Activated CD8-positive, alpha-beta memory T cell treated with anti-CD3 and anti-CD28 coated beads, Interleukin-2, amount 50 U/mL, for 48 hours (primary cell): ENCODE results near the gene MRFAP1L1.
A peak's percentile ranks its signal among the peaks of the same experiment; 100 is the strongest.
"Not testable (repeated sequence)": the region's sequence is repeated elsewhere in the genome, so short reads cannot be mapped to it uniquely, and the experiment has no call there.

ENCODE experiments used
- DNase-seq: peaks from one replicate; pipeline ENCODE4 v3.0.0-alpha.2; 2020

MRFAP1L1 gene

DNA sequence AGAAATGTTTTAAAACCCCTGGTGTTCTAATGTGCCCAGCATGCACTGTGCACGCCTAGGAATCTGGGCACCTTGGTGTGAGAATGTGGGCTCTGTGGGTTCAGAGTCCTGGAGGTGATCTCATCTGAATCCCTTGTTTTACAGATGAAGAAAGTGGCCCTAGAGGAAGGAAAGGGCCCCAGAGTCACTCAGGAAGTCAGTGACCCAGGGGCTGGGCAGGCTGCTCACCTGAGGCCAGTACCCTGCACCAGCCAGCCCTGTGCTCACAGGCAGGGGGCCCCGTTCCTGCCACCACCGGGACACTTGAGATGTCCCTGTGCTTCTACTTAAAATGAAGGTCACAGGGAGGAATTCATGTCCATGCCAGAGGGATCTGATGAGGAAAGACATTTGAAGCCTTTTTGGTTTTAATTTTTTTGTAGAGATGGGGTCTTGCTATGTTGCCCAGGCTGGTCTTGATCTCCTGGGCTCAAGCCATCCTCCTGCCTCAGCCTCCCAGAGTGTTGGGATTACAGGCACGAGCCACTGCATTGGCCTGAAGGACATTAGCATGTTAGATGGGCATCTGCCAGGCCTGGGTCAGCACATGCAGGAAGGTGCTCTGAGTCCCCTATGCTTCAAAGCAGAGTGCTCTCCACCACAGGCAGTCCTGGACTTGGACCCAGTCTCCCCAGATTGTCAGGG lies 23.4 kb downstream of the MRFAP1L1 start:
- DNase-seq, result no peak

DNA sequence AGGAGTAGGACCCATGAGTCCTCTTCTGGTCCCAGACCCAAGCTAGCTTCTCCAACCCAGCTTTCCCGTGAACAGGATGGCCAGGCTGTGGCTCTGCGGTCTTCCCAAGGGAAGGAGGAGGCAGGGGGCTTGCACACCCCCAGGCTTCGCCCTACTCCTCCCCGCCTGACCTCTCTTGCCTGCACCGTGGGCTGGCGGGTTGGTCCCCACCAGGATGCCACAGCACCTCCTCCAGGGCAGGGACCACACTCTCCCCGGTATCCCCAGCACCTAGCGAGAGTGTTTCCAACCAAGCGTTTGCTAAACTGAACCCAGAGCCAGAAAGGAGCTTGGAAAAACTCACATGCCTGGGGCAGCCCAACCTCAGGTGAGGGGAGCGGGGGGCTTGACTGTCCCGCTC lies 25.0 kb downstream of the MRFAP1L1 start:
- no peak for DNase-seq

DNA sequence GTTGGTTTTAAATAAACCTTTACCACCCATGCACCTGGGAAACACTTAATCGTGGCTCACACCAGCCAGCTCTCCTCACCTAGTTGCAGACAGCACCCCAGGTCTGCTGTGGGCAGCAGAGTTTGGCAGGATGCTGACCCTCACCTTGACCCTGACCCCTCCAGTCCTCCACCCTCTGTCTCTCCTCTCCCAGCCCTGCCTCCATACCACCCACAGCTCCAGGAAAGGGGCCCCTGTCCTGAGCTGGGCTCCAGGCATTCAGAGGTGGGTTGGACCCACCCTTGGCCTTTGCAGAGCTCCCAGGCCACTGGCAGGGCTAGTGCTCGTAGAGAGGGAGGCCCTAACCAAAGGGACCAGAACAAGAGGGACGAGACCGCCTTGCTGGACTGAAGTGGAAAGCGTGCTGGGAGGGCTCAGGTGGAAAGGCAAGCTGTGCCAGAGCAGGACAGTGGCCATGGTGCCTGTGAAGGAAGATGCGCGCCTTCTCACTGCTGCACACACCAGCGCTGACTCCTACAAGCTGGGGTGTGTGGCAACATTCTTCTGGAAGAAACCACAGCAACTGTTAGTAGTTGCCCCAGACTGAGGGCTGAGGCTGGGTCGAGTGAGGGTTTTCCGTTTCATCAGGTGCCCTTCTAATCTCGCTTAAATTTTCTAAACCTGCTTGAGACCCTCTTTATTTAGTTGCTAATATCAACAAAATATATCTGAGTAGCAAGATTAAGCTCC lies 26.6 kb downstream of the MRFAP1L1 start:
- DNase-seq, result no peak

DNA sequence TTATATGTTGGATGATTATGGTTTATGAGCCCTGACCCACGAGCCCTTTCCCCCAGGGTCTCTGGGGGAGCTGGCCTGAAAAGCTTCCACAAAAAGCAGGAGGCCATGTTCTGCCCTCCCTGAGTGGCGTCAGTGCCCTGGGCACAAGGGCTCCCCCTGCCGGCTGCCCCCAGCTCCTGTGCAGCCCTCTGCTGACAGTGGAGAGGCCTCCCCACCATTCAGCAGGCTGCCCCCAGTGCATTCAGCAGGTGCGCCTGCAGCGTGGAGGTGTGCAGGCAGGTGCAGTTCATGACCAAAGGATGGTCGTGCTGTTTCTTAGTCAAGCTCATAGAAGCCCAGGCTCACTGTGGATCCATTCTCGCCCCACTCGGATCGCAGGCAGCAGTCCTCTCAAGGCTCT lies 28.5 kb downstream of the MRFAP1L1 start:
- DNase-seq, result no peak

DNA sequence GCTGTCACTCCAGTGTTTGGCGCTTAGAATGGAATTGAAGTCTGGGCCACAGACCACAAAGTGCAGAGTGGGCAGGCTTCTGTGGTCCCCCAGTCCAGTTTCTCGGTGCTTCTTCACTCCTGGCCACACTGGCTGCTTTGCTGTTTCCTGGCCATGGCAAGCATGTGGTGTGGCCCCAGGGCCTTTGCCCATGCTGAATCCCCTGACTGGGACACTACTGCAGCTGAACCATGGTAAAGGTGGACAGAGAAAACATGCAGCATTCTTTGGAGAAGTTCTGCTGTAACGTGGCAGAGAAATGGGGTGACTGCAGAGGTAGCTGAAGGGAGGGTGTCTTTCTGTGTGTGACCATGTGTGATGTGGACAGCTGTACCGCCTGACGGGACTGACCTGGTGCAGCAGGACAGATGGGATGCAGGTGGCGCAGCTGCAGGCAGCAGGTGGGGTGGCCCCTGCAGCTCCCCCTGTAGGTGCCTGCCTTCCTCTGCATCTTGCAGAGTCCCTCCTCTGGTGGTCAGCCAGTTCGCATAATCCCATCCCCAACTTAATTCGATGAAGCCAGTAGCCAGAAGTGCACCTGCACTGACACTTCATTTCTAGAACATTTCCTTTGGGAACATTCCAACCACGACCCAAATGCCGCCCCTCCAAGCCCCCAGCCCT lies 29.2 kb downstream of the MRFAP1L1 start:
- DNase-seq, result no peak

DNA sequence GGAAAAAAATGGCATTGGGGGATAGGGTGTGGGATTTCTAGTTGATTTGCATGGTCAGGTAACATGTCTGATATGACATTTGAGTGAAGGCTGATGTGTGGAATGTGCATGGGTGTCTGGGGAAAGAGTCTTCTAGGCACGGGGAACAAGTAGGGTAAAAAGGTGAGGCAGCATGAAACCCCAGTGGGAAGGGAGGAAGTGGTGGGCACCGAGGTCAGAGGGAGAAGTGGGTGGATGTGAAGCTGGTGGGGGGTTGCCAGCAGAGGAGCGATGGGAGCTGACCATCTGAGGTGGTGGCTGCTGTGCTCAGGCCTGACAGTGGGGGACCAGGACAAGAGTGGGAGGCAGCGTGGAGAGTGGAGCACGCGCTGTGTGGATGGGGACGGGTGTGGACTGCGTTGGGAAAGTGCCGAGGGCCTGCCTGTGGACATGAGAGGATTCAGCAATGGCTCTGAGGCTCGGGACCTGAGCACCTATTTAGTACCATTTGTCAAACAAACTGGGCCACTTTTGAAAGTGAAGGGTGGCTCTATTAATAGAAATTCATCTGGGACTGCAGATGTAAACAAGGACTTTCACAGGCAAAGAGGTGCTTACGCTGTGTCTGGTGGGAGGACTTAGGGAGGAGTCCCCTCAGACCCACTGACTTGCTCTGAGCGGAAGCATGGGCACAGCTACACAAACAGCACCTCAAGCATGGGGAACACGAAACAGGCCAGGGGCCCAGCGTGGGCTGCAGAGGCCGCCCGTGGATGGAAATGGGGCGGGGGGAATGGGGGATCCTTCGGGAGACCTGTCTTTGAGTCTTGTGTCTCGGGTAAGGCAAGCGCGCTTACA lies 32.7 kb downstream of the MRFAP1L1 start:
- DNase-seq, result no peak

DNA sequence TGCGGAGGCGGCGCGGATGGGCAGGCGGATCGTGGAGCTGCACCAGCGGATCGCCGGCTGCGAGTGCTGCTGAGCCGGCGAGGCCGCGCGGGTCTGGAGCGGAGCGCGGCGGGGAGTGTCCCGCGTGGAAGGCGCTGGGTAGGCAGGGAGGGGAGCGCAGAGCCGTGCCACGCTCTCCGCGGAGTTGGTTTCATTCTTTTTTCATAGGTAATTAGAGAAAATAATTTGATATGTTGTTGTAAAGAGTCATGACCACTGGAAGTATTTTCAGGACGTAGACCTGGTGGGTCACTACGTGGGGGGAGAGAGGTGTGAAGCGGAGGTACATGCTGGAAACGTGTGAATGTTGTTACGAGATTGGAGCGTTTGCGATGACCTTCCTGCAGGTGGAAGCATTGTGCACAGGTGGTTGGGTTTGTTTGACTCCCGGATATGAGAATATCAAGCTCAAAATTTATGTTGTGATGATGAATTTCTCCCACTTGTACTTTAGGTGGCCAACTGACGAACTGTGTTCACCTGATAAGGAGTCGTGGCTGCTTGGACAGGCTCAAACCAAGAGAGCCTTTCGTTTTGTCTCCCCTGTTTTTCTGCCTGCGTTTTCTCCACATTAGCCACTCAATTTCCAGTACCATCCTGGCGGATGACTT lies 35.0 kb downstream of the MRFAP1L1 start:
- DNase-seq, result no peak

DNA sequence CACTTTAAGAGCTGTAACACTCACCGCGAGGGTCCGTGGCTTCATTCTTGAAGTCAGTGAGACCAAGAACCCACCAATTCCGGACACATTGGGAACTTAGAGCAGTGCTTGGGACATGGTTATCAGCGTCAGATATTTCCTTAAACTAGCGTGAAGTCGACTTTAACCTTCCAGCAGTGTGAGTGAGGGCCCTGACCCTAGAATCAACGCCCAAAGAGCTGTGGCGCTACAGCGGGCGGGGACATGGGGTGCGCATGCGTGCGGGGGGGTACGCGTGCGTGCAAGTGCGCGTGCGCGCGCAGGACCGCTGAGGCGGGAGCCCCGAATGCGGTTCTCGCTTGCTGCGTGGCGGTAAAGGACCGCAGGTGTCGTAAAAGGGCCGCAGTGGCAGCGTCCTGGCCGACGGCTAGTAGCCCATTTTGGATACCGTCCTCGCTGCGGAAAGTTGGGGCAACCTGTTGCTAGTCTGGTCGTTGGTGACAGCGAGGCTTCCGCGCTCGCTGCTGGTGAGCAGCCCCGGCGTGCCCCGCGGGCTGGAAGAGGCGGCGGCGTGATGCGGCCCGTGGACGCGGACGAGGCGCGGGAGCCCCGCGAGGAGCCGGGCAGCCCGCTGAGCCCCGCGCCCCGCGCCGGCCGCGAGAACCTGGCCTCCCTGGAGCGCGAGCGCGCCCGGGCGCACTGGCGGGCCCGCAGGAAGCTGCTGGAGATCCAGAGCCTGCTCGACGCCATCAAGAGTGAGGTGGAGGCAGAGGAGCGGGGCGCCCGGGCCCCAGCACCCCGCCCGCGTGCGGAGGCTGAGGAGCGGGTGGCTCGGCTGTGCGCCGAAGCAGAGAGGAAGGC lies 35.8 kb downstream of the MRFAP1L1 start:
- peak; percentile 96 for DNase-seq

DNA sequence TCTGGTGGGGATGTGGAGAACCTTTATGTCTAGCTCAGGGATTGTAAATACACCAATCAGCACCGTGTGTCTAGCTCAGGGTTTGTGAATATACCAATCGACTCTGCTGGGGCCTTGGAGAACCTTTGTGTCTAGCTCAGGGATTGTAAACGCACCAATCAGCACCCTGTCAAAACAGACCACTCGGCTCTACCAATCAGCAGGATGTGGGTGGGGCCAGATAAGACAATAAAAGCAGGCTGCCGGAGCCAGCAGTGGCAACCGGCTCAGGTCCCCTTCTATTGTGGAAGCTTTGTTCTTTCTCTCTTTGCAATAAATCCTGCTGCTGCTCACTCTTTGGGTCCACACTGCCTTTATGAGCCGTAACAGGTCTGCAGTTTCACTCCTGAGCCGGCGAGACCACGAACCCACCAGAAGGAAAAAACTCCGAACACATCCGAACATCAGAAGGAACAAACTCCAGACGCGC lies 36.4 kb downstream of the MRFAP1L1 start:
- peak; percentile 82 for DNase-seq

DNA sequence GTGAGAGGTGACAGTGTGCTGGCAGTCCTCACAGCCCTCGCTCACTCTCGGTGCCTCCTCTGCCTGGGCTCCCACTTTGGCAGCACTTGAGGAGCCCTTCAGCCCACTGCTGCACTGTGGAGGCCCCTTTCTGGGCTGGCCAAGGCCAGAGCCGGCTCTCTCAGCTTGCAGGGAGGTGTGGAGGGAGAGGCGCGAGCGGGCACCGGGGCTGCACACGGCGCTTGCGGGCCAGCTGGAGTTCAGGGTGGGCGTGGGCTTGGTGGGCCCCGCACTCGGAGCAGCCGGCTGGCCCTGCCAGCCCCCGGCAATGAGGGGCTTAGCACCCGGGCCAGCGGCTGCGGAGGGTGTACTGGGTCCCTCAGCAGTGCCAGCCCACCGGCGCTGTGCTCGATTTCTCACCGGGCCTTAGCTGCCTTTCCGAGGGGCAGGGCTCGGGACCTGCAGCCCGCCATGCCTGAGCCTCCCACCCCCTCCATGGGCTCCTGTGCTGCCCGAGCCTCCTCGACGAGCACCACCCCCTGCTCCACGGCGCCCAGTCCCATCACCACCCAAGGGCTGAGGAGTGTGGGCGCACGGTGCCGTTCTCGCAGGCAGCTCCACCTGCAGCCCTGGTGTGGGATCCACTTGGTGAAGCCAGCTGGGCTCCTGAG lies 37.0 kb downstream of the MRFAP1L1 start:
- not testable (repeated sequence) for DNase-seq

DNA sequence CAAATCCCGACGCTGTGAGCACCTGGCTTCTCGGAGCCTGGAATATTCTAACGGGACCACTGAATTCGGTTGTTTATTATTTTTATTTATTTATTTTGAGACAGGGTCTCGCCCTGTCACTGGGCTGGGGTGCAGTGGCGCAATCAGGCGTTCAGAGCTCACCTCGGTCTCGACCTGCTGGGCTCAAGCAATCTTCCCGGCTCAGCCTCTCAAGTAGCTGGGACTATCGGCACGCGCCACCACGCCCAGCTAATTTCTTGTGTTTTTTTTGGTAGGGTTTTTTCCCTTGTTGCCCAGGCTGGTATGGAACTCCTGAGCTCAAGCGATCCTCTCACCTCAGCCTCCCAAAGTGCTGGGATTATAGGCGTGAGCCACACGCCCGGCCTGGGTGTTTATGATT lies 37.5 kb downstream of the MRFAP1L1 start:
- no peak for DNase-seq

DNA sequence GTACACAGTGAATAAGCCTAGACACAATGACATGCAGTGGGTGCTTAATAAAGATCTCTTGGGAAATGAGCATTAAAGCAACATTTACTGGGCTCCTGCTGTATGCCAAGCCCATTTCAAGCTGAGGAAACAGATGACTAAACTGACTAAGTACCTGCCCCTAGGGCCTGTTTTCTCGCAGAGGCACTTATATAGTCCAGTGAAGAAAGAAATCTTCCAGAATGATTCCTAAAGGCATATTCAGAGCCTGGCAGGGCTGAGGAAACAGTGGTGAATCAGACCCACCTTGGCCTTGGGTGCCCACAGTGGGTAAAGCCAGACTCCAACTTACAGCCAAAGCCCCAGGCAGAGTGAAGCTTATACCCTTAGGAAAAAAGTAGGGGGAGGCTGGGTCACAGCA lies 38.0 kb downstream of the MRFAP1L1 start:
- DNase-seq, result no peak

DNA sequence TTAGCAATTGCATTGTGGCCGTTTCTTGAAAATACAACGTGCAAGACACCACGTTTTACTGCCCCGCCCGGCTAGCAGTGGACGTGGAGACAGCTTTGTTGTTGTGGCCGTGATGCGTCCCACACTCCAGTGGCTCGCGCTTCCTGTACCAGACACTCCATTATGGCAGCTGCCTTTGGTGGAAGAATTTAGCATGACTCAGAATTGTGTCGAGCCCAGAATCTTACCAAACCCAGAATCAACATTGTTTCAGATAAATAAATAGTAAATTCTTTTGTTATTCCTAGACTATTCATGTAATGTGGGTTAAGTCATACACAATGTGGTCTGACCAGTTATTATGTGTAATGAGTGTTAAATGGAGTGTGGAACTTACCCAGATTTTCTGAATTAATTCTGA lies 41.3 kb downstream of the MRFAP1L1 start:
- DNase-seq, result no peak

DNA sequence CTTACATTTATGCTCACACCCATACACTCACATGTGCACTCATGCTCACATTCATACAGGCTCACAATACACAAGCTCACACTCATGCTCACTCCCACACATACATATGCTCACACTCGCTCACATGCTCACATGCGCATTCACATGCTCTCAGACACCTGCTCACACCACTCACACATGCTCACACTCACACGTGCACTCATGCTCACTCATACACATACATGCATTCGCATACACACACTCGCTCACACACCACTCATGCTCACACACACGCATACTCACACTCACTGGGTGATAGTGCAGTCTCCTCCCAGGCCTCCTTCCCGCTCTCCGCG lies 44.4 kb downstream of the MRFAP1L1 start:
- DNase-seq, result no peak

DNA sequence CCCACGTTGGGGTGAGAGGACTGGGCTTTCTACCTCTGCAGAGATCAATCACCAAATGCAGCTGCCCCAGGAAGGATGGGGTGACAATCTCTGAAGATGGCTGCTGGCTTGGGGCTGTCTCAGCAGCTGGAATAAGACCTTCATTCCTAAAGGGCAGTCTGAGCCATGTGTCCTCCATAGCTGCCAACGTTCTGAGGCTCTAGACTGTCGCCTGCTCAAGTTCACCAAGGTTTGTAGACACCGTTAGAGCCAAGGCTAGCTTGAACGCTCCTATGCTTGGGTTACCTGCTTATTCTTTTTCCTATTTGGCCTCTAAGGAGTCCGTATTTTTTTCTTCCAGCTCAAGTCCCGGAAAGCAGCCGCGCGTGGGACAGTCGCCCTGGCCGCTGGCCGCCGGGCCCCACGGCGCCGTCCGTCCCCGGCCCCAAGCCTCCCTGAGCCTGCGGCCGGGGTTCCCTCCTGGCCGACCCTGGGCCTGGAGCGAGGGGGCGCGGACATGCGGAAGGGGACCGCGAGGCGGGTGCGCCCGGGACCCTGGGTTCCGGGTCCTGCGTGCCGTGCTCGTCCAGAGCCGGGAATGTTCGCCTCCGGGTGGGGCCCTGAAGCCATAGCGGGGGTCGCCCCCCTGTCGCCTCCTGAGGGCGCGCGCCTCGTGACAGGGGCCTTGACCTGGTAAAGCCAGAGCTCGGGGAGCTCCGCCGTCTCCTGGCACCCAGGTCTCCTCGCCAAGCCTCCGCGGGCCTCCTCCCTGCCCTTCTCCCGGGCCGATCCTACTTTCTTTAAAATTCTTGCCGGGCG lies 45.9 kb downstream of the MRFAP1L1 start:
- DNase-seq, result no peak

DNA sequence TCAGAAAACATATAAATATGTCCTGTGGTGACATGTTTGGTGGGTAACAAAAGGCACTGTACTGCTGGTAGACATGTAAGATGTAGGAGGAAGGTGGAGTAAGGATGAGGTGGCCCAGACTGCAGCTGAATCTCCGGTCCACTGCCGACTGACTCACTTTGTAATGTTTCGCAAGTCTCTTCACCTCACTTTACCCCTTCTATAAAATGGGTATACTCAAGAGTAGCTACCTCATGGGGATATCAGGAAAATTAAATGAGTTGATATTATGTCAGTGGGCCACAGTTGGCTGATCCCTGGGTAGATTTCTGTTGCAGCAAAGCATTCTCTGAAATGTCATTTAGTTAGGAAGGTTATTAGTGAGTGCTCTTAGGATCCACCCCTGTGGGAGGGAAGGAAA lies 47.1 kb downstream of the MRFAP1L1 start:
- no peak for DNase-seq

DNA sequence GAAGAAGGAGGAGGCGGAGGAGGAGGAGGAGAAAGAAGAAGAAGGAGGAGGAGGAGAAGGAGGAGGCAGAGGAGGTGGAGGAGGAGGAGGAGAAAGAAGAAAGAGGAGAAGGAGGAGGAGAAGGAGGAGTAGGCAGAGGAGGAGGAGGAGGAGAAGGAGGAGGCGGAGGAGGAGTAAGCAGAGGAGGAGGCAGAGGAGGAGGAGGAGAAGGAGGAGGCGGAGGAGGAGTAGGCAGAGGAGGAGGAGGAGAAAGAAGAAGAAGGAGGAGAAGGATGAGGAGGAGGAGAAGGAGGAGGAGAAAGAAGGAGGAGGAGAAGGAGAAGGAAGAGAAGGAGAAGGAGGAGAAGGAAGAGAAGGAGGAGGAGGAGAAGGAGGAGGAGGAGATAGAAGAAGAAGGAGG lies 49.2 kb downstream of the MRFAP1L1 start:
- no peak for DNase-seq

DNA sequence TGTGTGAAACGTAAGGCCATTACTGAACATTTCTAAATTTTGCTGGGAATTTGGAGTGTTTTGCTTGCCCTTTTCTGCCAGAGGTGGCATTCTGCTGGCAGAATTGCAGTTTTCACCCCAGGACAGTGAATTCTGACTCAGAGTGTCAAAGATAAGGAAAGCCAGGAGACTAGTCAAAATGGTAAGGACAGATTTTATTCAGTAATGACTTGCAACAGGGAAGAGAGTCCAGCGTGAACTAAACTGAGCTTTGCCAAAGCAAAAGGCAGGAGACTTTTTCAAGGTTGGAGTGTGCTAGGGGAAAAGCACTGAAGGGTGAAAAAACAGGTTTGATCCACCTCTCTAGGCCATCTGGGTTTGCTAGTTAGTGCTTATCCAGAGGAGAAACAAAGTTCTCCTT lies 49.8 kb downstream of the MRFAP1L1 start:
- DNase-seq, result no peak

DNA sequence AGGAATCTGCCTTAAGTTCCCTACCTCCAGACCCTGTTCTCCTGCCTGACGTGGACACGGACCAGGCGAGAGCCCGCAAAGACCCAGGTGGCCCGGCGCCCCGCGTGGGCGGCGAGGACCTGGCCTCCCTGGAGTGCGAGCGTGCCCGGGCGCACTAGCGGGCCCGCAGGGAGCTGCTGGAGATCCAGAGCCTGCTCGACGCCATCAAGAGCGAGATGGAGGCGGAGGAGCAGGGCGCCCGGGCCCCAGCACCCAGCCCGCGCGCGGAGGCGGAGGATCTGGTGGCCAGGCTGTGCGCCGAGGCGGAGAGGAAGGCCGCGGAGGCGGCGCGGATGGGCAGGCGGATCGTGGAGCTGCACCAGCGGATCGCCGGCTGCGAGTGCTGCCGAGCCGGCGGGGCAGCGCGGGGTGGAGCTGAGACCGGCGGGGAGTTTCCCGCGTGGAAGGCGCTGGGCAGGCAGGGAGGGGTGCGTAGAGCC lies 51.0 kb downstream of the MRFAP1L1 start:
- peak; percentile 77 for DNase-seq

DNA sequence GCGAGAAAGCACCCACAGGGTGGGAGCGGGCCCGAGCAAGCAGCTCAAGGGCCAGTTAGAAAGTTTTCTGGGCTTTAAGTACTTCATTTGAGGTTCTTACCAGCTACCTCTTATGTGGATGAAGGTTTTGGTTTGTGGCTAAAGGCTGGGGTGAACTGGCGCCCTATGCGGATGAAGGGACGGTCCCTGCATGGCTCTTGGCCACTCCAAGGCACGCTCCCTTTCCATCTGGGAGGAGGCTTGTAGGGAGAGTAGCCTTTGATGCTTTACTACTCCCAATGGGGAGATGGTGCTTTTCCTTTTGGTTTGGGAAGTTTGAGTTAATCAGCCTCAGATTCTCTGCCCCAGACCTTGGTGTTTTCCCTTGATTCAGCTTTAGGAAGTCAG lies 51.5 kb downstream of the MRFAP1L1 start:
- DNase-seq, result no peak
